GM21723 (cell line): ENCODE data around the gene CCDC87.
A peak's percentile ranks its signal among the peaks of the same experiment; 100 is the strongest.
"Not testable (repeated sequence)": the region's sequence is repeated elsewhere in the genome, so short reads cannot be mapped to it uniquely, and the experiment has no call there.

ENCODE experiments used
- ATAC-seq: cut with Tn5 transposase; IDR thresholded peaks from one replicate; pipeline ENCODE4 v1.9.1; 2021; ENCODE audit warnings: mild to moderate bottlenecking, moderate library complexity; ENCODE audit not compliant: unreplicated experiment

Gene CCDC87

DNA sequence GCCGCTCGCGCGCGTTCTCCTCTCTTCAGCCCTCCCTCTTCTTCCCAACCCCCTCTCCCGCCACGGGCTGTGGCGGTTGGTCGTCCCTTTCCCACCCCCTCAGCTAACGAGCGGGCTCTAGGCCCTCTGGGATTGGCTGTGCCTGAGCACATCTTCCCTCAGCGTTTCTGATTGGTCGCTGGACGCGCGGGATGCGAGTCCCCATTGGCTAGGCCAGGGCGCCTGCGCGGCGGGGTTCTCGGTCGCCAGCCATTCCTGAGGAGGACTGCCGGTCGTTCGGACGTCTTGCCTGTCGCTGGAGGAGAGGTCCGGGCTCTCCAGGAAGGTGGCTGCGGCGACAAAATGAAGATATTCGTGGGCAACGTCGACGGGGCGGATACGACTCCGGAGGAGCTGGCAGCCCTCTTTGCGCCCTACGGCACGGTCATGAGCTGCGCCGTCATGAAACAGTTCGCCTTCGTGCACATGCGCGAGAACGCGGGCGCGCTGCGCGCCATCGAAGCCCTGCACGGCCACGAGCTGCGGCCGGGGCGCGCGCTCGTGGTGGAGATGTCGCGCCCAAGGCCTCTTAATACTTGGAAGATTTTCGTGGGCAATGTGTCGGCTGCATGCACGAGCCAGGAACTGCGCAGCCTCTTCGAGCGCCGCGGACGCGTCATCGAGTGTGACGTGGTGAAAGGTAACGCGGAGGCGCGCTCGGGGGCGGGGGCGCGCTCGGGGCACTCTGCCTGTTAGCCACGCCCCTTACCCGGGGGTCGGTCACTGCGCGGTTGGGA lies 23.7 kb upstream of the CCDC87 start, which contains the start of gene RBM14:
RBM14 (plus strand) TSS at position 252 of the 776 bp plus-strand sequence; CDS start at position 343, 91 bp downstream.
- peak; percentile 82 for ATAC-seq

DNA sequence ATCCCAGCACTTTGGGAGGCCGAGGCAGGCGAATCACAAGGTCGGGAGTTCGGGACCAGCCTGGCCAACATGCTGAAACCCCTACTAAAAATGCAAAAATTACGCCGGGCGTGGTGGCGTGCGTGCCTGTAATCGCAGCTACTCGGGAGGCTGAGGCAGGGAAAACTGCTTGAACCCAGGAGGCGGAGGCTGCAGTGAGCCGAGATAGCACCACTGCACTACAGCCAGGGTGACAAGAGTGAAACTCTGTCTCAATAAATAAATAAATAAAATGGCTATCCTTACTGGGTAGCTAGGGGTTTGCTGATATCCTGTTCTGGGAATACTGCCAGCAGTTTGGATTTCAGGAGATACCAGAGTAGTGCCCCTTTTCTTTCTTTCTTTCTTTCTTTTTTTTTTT lies 21.2 kb upstream of the CCDC87 start:
- no peak for ATAC-seq

DNA sequence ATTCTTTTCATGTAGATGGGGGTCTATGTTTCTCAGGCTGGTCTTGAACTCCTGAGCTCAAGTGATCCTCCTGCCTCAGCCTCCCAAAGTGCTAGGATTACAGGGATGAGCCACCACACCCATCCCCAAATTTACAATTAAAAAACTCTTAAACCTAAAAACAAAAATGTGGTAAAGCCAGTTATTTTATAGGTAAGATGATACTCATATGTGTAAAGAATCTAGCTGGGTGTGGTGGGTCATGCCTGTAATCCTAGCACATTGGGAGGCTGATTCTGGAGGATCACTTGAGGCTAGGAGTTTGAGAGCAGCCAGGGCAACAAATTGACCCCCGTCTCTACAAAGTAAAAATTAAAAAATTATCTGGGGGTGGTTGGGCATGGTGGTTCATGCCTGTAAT lies 19.6 kb upstream of the CCDC87 start:
- ATAC-seq, result no peak

DNA sequence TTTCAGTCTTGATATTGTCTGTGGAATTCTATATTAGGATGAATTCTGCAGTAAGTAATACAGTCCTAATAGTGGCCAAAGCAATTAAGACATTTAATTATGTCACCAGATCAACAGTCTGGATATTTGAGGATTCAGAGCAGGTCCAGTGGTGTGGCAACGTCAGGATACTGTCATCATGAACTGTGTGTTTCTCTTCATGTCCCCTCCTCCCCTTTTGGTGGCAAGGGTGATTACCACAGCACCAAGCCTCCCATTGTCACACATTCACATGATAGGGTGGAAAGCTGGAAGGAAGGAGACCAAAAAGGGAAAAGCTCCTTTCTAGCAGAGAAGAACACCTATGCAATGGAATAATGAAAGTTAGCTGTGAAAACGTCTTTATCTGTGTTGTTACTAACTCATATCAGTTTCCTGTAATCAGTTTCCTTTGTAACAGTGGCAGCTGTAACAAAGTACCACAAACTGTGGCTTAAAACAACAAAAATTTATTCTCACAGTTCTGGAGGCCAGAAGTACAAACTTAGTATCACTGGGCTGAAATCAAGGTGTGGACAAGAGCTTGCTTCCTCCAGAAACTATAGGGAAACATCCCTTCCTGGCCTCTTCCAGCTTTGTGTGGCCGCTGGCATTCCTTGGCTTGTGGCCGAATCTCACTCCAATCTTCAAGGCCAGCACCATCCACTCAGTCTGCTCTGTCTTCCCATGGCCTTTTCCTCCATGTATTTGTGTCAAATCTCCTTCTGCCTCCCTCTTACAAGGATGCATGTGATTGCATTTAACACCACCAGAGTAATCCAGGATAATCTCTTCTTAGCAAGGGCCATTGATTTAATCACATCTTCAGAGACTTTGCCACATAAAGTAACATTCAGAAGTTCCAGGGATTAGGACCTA lies 17.1 kb upstream of the CCDC87 start:
- ATAC-seq, result no peak

DNA sequence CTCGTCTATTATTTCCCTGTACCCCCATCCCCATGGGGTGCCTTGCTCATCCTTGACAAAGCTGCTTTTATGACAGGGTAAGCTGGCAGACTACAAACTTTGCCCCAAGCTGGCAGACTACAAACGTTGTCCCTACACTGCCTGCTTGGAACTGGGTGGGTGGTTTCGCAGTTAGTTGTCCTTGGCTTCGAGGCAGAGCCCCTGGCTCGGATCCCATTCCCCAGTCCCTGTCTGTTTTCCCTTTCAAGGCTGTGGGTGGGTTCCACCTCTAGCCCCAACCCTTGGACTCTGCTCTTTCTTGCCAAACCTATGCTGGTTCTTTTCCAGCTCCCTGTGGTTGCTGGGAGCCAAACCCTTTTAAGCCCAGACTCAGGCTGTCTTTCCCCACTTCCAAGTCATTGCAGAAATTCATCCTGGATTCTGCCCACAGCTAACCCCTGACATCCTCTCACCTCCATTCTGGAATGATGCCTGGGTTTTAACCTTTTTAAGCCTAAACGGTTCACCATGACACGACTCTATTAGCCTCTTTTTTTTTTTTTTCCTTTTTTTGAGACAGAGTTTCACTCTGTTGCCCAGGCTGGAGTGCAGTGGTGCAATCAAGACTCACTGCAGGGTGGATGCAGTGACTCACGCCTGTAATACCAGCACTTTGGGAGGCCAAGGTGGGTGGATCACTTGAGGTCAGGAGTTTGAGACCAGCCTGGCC lies 14.4 kb upstream of the CCDC87 start:
- ATAC-seq, result no peak

DNA sequence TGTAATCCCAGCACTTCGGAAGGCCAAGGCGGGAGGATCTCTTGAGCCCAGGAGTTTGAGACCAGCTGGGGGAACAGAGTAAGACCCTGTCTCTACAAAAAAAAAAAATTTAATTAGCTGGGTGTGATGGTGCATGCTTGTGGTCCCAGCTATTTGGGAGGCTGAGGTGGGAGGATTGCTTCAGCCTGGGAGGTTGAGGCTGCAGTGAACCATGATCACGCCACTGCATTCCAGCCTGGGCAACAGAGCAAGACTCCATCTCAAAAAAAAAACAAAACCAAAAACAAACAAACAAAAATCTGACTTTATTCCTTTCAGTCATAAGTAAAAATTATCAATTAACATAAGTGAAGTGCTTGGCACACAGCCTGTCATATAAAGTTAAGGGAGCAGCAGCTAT lies 13.7 kb upstream of the CCDC87 start:
- not testable (repeated sequence) for ATAC-seq

DNA sequence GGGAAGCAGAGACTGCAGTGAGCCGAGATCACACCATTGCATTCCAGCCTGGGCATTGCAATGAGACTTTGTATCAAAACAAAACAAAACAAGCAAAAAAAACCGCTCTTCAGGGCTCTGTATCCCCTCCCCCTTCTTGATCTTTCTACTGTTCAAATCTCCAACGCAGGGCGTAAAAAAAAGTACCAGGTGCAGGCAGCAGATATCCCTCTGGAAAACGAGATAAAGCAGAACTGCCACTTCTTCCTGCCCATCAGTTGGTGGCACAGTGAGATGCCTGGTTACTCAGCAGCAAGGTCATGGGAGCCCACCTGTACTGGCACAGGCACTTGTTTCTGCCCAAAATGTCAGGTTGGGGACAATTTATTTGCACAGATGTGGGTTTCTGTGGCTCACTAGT lies 11.3 kb upstream of the CCDC87 start:
- ATAC-seq, result no peak

DNA sequence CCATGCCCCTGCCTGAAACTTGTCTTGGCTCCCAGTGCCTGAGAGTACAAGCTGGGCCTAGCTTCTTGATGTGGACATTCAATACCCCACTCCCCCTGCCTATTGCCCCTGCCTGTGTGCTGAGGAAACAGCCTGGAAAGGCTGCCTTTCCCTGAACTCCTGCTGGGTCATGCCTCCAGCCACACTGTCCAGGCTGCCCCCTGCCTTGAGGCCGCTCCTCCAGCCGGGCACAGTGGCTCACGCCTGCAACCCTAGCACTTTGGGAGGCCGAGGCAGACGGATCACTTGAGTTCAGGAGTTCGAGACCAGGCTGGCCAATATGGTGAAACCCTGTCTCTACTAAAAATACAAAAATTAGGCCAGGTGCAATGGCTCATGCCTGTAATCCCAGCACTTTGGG lies 10.2 kb upstream of the CCDC87 start:
- ATAC-seq, result no peak

DNA sequence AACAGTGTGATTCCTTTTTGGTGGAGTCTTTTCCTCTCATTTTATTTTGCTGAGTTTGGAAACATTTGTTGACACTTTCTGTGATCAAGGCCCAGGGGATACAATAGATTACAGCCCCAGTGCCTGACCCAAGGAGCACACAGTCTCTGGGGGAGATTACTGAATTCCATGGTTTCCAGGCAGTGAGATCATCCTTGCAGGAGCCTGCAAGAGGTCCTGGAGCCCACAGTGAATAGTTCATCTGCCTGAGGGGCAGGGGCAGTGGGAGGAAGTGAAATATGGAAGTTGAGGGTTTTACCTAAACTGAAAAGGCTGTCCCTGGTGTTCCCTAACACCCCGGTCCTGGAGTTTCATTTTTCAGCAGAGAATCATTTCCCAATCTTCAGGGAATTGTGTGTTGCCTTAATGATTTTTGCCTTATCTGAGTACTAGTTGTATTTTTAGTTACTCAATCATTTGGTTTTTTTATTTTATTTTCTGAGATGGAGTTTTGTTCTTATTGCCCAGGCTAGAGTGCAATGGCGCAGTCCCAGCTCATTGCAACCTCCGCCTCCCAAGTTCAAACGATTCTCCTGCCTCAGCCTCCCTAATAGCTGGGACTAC lies 7.9 kb upstream of the CCDC87 start:
- ATAC-seq, result no peak

DNA sequence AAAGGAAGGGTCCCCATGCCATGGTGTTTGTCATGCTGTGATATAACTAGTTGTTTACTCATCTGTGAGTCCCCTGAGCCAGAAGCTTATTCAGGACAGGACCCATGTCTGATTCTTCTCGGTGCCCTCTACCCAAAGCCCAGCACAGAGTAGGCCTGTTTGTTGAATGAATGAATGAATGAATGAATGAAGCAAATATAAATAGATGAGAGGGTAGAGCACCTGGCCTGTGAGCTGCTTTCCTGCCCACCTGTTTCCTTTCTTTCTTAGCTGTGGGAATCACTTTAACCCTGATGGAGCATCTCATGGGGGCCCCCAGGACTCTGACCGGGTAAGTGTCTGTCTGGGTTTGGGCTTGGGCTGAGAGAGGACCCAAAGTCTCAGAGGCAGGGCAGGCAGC lies 7.4 kb upstream of the CCDC87 start:
- ATAC-seq, result no peak

DNA sequence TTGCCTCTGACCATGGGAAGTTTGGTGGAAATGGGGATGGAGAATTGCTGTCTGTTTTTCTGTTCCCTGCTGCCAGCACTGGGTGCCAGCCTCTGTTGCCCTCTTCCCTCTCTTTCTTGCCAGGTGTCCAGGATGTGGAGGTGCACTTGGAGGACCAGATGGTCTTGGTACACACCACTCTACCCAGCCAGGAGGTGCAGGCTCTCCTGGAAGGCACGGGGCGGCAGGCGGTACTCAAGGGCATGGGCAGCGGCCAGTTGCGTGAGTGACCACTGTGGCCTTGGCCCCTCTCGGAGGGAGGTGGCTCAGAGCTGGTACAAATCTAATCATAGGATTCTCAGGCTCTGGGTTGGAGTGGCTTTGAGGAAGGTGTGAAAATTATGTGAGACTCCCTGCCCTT lies 6.1 kb upstream of the CCDC87 start:
- no peak for ATAC-seq

DNA sequence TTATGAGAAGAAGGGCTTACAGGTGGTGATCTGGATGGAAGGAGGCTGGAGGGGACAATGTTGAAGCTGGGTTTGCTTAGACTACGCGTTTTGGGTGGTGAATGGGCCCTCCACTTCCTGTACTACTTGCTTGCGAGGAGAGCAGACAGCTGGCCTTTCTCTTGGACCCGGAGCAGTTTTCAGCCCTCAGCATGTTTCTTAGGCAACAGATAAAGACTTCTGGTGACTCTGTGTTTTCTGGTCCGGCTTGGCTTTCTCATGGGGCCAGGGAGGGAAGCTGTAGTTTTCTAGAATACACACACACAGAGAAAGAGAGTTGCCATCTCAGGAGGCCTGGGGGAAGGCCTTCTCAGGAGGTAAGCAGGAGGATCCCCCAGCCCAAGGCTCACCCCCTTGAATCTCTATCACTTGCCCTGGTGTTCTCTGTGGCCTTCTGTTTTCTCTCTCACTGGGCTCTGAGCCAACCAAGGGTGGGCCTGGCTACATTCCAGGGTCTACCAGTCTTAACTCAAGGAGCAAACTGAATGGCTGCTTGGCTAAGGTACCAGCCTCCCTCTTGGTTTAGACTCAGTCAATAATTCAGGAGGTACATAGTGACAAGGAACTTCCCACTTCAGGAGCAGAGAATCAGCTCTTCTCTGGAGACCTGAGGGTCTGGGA lies 2.5 kb upstream of the CCDC87 start:
- ATAC-seq, result no peak

DNA sequence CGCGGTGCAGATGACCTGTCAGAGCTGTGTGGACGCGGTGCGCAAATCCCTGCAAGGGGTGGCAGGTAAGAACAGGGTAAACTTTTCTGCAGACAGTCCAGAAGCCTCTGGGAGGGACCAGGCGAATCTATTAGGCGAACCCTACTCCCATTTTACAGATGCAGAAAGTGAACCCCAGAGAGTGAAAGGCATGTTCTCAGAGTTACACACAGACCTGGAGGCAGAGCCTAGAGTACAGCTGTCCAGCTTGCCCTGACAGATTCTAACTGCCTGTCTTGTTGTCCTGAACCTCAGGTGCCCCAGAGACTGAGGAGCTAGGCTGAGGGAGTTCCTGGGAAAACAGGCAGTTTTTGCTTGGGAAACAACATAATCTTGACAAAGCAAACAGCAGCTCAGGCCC lies 787 bp upstream of the CCDC87 start:
- no peak for ATAC-seq

DNA sequence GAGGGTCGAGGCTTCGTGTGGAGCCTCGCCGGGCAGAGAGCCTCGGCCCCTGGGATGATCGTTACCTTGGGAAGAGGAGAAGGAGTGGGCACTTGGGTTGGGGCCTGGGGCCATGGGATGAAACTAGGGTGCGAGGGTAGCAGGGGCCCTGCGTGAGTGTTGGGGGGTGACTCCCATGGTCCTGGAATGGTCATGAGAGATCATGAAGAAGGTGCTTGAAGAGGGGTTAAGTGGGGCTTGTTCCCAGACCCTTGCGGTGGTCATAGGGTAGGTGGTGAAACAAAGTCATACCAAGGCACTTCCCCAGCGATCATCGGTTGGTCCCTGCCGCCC lies 406 bp upstream of the CCDC87 start:
- peak; percentile 2 for ATAC-seq

DNA sequence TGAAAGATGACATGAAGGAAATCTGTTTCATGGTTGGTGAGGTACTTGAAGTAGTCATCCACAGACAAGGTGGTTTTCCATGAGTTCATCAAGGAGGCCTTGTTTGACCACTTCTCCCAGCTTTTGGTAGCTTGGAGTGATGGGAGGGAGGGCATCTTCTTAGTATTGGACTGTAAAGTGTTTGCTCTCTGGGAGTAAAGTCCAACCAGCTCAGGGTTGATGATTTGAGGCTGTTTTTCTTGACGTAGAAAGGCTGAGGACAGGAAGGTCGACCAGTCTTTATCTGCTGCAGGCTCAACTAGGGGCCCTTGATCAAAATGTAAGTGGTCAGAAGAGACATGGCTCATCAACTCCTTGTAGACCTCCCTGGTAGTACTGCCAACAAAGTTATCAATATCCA lies 1.7 kb downstream of the CCDC87 start:
- no peak for ATAC-seq

DNA sequence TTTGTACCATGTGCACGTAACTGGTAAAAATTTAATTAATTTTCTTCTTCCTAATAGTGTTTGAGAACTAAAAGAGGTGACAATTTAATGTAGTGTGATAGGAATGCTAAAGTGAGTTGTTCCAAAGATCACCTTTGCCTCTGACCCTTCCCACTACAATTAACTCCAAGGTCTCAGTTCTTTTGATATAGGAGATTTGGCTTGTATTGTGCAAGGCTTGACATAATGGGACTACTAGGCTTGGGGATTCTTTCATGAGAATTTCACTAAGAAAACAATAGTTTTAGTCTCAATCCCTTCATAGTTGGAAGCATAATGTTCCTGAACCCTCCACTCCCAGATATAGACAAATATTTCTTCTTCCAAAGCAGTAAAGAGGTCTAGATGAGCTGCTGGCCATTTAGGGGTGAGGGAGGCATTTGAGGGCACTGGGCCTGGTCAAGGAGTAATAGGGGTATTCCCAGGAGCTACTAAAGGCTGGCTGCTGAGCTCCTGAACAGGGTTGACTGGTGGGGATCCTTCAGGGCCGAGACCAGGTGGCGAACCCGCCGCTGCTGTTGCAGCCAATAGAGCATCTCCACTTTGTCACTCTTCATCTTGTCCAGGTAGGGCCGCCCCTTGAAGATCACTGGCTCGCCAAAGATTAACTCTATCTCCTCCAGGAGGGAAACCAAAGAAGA lies 2.7 kb downstream of the CCDC87 start:
- ATAC-seq, result no peak

DNA sequence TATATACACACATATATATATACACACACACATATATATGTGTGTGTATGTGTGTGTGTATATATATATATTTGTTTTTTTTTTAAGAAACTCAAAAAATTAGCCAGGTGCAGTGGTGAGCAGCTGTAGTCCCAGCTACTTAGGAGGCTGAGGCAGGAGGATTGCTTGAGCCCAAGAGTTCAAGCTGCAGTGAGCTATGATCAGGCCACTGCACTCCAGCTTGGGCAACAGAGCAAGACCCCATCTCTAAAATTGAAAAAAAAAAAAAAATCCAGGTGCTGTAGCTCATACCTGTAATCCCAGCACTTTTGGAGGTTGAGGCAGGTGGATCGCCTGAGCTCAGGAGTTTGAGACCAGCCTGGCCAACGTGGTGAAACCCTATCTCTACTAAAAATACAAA lies 3.5 kb downstream of the CCDC87 start:
- ATAC-seq, result not testable (repeated sequence)

DNA sequence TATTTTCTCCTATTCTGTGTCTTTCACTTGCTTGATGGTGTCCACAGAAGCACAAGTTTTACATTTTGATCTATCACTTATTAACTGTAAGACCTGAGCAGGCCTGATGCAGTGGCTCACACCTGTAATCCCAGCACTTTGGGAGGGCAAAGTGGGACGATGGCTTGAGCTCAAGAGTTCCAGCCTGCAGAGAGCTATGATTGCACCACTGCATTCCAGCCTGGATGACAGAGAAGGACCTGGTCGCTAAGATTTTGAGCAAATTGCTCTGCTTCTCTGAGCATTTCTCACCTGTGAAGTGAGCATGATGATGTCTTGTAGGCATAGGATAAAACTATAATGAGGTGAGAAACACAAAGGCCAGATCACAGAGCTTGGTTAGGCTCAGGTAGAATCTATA lies 6.7 kb downstream of the CCDC87 start:
- ATAC-seq, result no peak

DNA sequence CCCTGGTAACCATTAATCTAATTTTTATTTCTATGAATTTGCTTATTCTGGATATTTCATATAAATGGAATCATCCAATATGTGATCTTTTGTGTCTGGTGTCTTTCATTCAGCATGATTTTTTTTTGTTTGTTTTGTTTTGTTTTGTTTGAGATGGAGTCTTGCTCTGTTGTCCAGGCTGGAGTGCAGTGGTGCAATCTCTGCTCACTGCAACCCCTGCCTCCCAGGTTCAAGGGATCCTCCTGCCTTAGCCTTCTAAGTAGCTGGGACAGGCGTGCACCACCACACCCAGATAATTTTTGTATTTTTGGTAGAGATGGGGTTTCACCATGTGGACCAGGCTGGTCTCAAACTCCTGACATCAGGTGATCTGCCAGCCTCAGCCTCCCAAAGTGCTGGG lies 7.4 kb downstream of the CCDC87 start:
- not testable (repeated sequence) for ATAC-seq

DNA sequence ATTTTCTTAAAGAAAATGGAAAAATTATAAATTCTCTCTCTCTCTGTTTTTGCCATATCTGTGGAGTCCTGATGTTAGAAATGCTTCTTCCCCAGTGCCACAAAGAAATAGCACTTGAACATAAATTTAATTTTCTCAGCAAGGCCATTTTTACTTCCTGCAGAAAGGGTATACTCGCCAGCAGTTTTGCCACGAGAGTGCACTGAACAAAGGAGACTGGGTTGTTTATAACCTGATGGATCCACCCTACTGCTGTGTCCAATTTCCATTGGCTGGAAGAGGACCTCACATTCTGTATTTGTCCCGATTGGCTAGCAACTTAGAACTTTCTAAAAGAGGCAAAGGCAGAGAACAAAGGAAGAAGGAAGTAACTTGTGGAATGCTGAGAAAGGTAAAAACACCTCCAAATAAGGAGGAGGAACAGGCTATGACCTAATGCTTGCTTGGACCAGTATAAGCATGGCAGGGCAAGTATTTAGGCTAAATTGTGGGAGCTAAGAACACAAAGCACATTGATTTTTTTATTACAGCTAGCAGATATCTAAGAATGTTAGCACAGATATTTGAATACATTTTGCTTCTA lies 10.2 kb downstream of the CCDC87 start:
- not testable (repeated sequence) for ATAC-seq
